SH-SY5Y (cell line): ENCODE results near the gene INPP4A.

Source experiments
- GATA2 ChIP-seq: IDR thresholded peaks from 2 replicates; pipeline ENCODE4 v1.6.1; 2011; ENCODE audit warnings: mild to moderate bottlenecking, low read depth, low read length
- GATA3 ChIP-seq: IDR thresholded peaks from 2 replicates; pipeline ENCODE4 v1.6.1; 2011; ENCODE audit warnings: low read depth, mild to moderate bottlenecking, low read length, moderate library complexity

GRCh38 chr2:98479371-98479770, 34.7 kb downstream of the INPP4A start:
- TF ChIP-seq GATA2 (no peak), GATA3 (no peak)
